MM.1S (cell line): ENCODE results near the gene FOXI1.

Experiments
- CTCF ChIP-seq: fragments of 300-600 bp; sonication (generic); IDR thresholded peaks from 2 replicates; pipeline ENCODE4 v1.5.1; 2016; ENCODE audit warnings: antibody characterized with exemption, low read length, mixed read lengths
- EZH2 ChIP-seq: fragments of 300-600 bp; sonication (generic); optimal IDR thresholded peaks from 2 replicates; pipeline ENCODE3; 2017; ENCODE audit warnings: low read depth, mild to moderate bottlenecking, antibody characterized with exemption, low read length, mixed read lengths
- EZH2phosphoT487 ChIP-seq: fragments of 300-600 bp; sonication (generic); IDR thresholded peaks from 2 replicates; pipeline ENCODE4 v1.6.1; 2018; ENCODE audit warnings: antibody characterized with exemption, low read length

GRCh38 chr5:170107674-170108073 is 2.0 kb downstream of the FOXI1 start:
- TF ChIP-seq CTCF: no peak
- TF ChIP-seq EZH2: no peak
- TF ChIP-seq EZH2phosphoT487: no peak
